Ureter (tissue), 1 donor: Measurements from ENCODE around the gene HACE1. TPM values are rescaled to one million over a fixed set of nuclear protein-coding genes. Genes with fewer than 3 reads are reported as not detected.
"Not testable (repeated sequence)": the region's sequence is repeated elsewhere in the genome, so short reads cannot be mapped to it uniquely, and the experiment has no call there.

ENCODE experiments used
- DNase-seq: peaks from one replicate; pipeline ENCODE4 v3.0.0-alpha.2; 2020; ENCODE audit warnings: low spot score
- total RNA-seq: library from RNA; stranded (reverse); gene quantifications from one replicate; pipeline ENCODE4 v1.2.4, GENCODE V29; 2023
- donor health status: DM: yes; HTN: yes; CAD: no.

Gene HACE1
- total RNA-seq, 1 donor from 2014 or later = 13.7 TPM

GRCh38 chr6:104829183-104829958 is 30.3 kb downstream of the HACE1 start:
- no peak for DNase-seq

GRCh38 chr6:104828478-104828877 is 31.2 kb downstream of the HACE1 start:
- no peak for DNase-seq

DNA sequence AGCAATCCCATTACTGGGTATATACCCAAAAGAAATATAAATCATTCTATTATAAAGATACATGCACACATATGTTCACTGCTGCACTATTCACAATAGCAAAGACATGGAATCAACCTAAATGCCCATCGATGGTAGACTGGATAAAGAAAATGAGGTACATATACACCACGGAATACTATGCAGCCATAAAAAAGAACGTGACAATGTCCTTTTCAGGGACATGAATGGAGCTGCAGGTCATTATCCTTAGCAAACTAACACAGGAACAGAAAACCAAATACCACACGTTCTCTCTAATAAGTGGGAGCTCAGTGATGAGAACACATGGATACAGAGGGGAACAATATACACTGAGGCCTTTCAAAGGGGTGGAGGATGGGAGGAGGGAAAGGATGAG is 38.9 kb downstream of the HACE1 start:
- DNase-seq = not testable (repeated sequence)

DNA sequence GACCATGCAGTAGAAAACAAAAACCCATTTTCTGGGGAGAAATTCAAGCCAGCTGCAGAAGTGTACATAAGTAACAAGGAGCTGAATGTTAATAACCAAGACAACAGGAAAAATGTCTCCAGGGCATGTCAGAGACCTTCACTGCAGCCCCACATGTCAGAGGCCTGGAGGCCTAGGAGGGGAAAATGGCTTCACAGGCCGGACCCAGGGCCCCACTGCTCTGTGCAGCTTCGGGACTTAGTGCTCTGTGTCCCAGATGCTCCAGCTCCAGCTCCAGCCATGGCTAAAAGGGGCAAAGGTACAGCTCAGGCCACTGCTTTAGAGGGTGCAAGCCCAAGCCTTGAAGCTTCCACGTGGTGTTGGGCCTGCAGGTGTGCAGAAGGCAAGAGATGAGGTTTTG is 43.6 kb downstream of the HACE1 start:
- no peak for DNase-seq

DNA sequence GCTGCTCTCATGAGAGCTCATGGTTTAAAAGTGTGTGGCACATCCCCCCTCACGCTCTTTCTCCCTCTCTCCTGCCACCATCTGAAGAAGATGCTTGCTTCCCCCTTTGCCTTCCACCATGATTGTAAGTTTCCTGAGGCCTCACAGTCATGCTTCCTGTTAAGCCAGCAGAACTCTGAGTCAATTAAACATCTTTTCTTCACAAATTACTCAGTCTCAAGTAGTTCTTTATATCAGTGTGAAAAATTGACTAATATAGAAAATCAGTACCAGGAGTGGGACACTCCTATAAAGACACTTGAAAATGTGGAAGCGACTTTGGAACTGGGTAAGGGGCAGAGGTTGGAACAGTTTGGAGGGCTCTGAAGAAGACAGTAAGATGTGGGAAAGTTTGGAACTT is 45.0 kb downstream of the HACE1 start:
- DNase-seq = no peak

GRCh38 chr6:104813552-104813951 is 46.2 kb downstream of the HACE1 start:
- DNase-seq = no peak

GRCh38 chr6:104809116-104809515 is 50.6 kb downstream of the HACE1 start:
- no peak for DNase-seq

DNA sequence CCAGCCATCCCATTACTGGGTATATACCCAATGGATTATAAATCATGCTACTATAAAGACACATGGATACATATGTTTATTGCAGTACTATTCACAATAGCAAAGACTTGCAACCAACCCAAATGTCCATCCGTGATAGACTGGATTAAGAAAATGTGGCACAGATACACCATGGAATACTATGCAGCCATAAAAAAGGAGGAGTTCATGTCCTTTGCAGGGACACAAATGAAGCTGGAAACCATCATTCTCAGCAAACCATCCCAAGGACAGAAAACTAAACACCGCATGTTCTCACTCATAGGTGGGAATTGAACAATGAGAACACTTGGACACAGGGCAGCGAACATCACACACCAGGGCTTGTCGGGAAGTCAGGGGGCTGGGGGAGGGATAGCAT is 54.4 kb downstream of the HACE1 start:
- DNase-seq = not testable (repeated sequence)

GRCh38 chr6:104799134-104799657 is 60.5 kb downstream of the HACE1 start:
- no peak for DNase-seq

GRCh38 chr6:104796031-104796785 is 63.5 kb downstream of the HACE1 start:
- DNase-seq = no peak

DNA sequence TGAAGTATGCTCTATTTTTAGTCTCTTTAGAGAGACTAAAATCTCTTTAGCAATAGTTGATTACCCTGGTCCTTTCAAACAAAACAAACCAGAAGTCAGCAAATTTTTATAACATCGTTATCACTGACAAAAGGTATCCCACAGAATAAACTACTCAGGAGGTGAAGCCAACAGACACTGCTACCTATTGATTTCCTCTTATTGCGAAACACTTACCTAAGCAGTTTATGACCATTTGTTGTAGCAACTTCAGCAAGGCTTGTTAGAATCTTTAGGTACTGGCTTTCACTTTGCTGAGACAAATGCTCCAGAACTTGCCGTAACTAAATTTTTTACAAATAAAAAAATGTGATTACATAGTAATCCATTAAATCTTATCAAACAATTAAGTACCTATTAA is 64.4 kb downstream of the HACE1 start:
- DNase-seq = no peak

- no peak for DNase-seq
These were observed 69.9 kb downstream of the HACE1 start for GRCh38 chr6:104789770-104790190.

DNA sequence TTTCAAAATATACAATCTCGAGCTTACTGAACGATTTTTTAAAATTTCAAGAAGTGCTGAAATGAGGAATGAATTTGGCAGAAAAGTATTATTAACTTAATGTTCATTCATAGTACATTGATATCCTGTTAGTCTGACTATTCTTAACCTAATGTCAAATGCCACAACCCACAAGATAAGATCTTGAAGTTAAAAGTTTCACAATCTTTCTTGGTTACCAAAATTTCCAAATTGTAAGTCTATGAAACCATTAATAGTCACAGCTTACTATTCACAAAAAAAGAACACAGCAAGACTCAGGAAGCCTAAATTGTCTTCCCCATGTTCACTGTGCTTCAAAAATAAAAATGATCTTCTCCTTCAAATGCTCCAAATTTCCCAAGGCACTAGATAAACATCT is 71.3 kb downstream of the HACE1 start:
- no peak for DNase-seq

DNA sequence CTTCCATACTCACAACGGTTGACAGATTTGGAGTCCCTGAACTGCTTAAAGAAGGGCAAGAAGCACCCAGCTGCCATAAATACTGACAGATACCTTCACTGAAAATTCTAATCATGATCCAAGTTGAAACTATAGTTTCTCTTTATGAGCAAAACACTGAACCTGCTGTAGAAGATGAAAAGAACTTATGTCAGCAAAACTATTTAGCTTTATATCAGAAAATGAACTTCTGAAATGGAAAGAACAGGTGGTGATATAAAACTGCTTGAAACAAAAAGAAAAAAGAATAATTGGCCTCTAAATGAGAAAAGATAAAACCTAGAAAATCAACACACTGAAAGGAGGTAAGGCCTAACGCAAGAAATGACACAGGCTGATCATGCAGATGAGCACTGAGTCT is 72.4 kb downstream of the HACE1 start:
- no peak for DNase-seq

DNA sequence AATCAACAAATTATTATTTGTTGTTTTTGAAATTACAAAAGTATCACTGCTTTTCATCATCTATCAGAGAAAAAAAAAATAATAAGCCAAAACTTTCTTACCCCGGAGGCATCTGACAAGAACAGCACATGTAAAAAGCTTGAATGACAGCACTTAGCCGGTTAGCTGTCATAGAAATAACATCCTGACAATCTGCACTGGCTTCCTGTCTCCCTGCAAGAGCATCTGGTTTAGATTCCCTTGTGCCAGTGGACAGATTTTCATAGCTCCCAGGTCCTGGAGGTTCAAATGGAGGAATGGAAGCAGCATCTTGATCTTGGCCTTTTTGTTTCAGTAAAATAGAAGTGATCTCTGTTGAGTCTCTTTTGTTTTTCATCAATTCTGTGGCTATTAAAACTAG is 74.8 kb downstream of the HACE1 start:
- DNase-seq = no peak

GRCh38 chr6:104771258-104771832 is 88.4 kb downstream of the HACE1 start:
- DNase-seq = no peak

- DNase-seq = no peak
These were observed 90.8 kb downstream of the HACE1 start for GRCh38 chr6:104768906-104769305.

- no peak for DNase-seq
These were observed 93.1 kb downstream of the HACE1 start for GRCh38 chr6:104766595-104766994.

DNA sequence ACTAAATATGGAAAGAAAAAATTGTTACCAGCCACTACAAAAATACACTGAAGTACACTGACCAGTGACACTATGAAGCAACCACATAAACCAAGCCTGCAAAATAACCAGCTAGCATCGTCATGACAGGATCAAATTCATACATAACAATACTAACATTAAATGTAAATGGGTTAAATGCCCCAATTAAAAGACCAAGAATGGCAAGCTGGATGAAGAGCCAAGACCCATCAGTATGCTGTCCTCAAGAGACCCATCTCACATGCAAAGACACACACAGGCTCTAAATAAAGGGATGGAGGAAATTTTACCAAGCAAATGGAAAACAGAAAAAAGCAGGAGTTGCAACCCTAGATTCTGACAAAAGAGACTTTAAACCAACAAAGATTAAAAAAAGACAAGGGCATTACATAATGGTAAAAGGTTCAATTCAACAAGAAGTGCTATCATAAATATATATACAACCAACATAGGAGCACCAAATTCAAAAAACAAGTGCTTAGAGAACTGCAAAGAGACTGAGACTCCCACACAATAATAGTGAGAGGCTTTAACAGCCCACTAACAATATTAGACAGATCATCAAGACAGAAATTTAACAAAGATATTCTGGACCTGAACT is 104.8 kb downstream of the HACE1 start:
- no peak for DNase-seq

DNA sequence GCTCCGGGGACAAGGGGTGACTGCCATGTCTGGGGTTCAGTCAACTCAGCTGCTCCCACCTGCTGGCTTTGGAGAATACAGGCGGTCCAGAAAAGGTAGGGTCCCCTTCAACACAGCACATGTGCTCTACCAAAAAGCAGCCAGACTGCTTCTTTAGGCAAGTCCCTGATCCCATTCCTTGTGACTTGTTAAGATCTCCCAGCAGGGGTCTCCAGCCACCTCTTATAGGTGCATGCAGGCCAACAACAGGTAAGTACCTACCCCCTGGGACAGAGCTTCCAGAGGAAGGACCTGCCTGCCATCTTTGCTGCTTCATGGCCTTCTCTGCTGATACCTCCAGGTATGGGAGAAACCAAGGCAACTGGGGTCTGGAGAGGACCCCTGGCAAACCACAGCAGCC is 106.5 kb downstream of the HACE1 start:
- DNase-seq = no peak

- no peak for DNase-seq
These were observed 109.3 kb downstream of the HACE1 start for GRCh38 chr6:104750449-104750848.

- not testable (repeated sequence) for DNase-seq
These were observed 120.6 kb downstream of the HACE1 start for GRCh38 chr6:104739124-104739523.
